Uterus (tissue), 2 donors: ENCODE data around the gene CXXC5.

Experiments used
- CTCF ChIP-seq, 4 experiments: fragments of 200-600 bp in 2 of 4; fragments of 450-650 bp in 2 of 4; sonication (generic) in 2 of 4; IDR thresholded peaks; one replicate each; pipeline ENCODE4 v1.5.1; 2016 to 2019; ENCODE audit warnings: antibody characterized with exemption in 4 of 4, mild to moderate bottlenecking in 2 of 4, moderate library complexity in 1 of 4
- POLR2A ChIP-seq, 2 donors: fragments of 450-650 bp; IDR thresholded peaks; one replicate each; pipeline ENCODE4 v1.6.1; 2016; ENCODE audit warnings: antibody characterized with exemption in 2 of 2, mild to moderate bottlenecking in 1 of 2, moderate library complexity in 1 of 2

GRCh38 chr5:139667001-139667729 lies 19.0 kb downstream of the CXXC5 start:
- TF ChIP-seq POLR2A (IDR thresholded peaks at IDR 0.05) (no peak), CTCF (IDR thresholded peaks at IDR 0.05) (no peak)
